K562 (cell line): ENCODE data around the gene CPT1A. TPM values are rescaled to one million over a fixed set of nuclear protein-coding genes. Genes with fewer than 3 reads are reported as not detected.

Experiments used
- MYC ChIP-seq, 2 experiments: fragments of 250-450 bp in 1 of 2; sonication (Bioruptor Pico) in 1 of 2; IDR thresholded peaks; 2 replicates each; pipeline versions ENCODE4 v1.5.1 to v1.6.1; 2012 to 2021; ENCODE audit warnings: low read depth in 2 of 2, borderline replicate concordance in 1 of 2, improper control_type of control experiment in 1 of 2, low read length in 1 of 2, mild to moderate bottlenecking in 1 of 2, moderate library complexity in 1 of 2
- SRF ChIP-seq, 2 experiments: fragments of 250-450, 450-650 bp in 1 of 2; sonication (Bioruptor Pico) in 1 of 2; sonication (generic) in 1 of 2; formaldehyde crosslinking; IDR thresholded peaks; 2 replicates each; pipeline versions ENCODE4 v1.5.0 to v1.5.1; 2020 to 2022; ENCODE audit warnings: mild to moderate bottlenecking in 1 of 2, missing genetic modification reagents in 1 of 2
- XRCC4 ChIP-seq: IDR thresholded peaks from one replicate; pipeline ENCODE4 v1.6.1; 2011; ENCODE audit not compliant: insufficient read depth, insufficient read length; ENCODE audit errors: extremely low read depth
- ZBTB40 ChIP-seq, 2 experiments: fragments of 450-650 bp in 1 of 2; sonication (generic) in 1 of 2; formaldehyde crosslinking in 1 of 2; IDR thresholded peaks; 2 replicates each; pipeline versions ENCODE4 v1.7.1 to v1.9.0; 2016 to 2022; ENCODE audit warnings: inconsistent platforms in 1 of 2, mild to moderate bottlenecking in 1 of 2, missing genetic modification reagents in 1 of 2
- ZNF143 ChIP-seq: sonication (generic); formaldehyde crosslinking; IDR thresholded peaks from 2 replicates; pipeline ENCODE4 v1.9.0; 2022; ENCODE audit warnings: mild to moderate bottlenecking, missing genetic modification reagents
- ZNF830 ChIP-seq: fragments of 250-450 bp; sonication (Bioruptor Pico); IDR thresholded peaks from 2 replicates; pipeline ENCODE4 v1.5.0; 2021; ENCODE audit warnings: mild to moderate bottlenecking
- polyA plus RNA-seq, 8 experiments: library from polyadenylated mRNA; depleted of rRNA in 4 of 8; stranded (reverse) in 5 of 8; unstranded in 3 of 8; fragments of >200 nt; fragmentation: Nextera tagmentation in 2 of 8; fragmentation: Illumina TruSeq in 1 of 8; extraction: Ambion mirVana in 2 of 8; extraction: Trizol in 1 of 8; gene quantifications; 2 replicates each; pipeline versions ENCODE4 v1.2.1 to v1.2.3, GENCODE V29; 2011 to 2014; ENCODE audit warnings: inconsistent platforms in 1 of 8, missing spikeins in 1 of 8
- total RNA-seq, 7 experiments: library from RNA; depleted of rRNA in 6 of 7; stranded (reverse); fragments of >200 nt in 6 of 7; fragmentation: Illumina TruSeq in 2 of 7; extraction: Trizol in 2 of 7; gene quantifications; 2 replicates each; pipeline versions ENCODE4 v1.2.1 to v1.2.3, GENCODE V29; 2011 to 2021; ENCODE audit warnings: low replicate concordance in 1 of 7

The CPT1A gene
- total and polyA plus RNA-seq, 9 of the 15 experiments (the other 6 are each of a cell fraction or from before 2014, with no cell fraction given), result 2.6 to 29.1 (median 12.3) TPM

DNA sequence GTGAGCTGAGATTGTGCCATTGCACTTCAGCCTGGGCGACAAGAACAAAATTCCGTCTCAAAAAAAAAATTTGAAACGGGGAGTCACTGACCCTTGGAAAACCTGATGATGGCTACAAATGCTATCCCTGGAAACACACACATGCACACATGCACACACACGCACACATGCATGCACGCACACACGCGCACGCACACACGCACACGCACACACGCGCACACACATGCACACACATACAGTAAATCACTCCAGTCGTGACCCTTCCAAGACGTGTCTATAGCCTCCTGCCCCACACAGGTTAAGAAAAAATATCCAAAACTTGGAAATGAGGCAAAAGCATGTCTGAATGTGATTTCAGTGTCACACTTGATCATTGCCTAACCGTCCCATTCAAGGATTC is 6.7 kb upstream of the CPT1A start (continued):
- TF ChIP-seq ZBTB40 (IDR thresholded peaks at IDR 0.05) (no peak), ZBTB40 (CRISPR knock-in tag; IDR thresholded peaks at IDR 0.05) (no peak), MYC (IDR thresholded peaks at IDR 0.05; ENCODE audit: low read depth, low read length) (no peak), MYC (CRISPR knock-in tag; IDR thresholded peaks at IDR 0.05; ENCODE audit: borderline replicate concordance, low read depth) (no peak), ZNF143 (CRISPR knock-in tag) (no peak), XRCC4 (no peak), ZNF830 (CRISPR knock-in tag) (no peak), SRF (CRISPR knock-in tag; IDR thresholded peaks at IDR 0.05) (no peak)
